GM12872 (cell line): ENCODE data around the gene CMSS1.

ENCODE experiments used
- TF ChIP-seq, protein P1 (sequence below): IDR thresholded peaks from 3 replicates; pipeline ENCODE4 v1.5.1; 2011; ENCODE audit warnings: low read depth, mild to moderate bottlenecking, low read length, moderate library complexity; ENCODE audit not compliant: insufficient read depth

CMSS1 gene

DNA sequence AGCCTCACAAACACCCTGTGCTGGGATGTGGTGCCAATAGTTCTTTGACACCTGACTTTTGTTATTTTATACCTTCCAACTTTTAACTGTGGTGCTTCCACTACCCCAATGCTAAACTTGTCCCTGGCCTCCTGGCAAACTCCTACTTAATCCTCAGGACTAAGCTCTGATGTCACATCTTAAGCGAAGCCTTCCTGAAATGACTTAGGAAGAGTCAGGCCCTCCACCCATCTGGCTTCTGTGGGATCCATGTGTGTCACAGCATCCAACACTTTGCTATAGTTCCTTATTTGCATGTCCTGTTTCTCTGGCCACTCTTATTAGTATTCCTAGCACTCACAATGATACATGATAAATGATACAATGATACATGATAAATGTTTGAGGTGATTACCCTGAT, 163.5 kb downstream of the CMSS1 start:
- TF ChIP-seq, protein P1, sequence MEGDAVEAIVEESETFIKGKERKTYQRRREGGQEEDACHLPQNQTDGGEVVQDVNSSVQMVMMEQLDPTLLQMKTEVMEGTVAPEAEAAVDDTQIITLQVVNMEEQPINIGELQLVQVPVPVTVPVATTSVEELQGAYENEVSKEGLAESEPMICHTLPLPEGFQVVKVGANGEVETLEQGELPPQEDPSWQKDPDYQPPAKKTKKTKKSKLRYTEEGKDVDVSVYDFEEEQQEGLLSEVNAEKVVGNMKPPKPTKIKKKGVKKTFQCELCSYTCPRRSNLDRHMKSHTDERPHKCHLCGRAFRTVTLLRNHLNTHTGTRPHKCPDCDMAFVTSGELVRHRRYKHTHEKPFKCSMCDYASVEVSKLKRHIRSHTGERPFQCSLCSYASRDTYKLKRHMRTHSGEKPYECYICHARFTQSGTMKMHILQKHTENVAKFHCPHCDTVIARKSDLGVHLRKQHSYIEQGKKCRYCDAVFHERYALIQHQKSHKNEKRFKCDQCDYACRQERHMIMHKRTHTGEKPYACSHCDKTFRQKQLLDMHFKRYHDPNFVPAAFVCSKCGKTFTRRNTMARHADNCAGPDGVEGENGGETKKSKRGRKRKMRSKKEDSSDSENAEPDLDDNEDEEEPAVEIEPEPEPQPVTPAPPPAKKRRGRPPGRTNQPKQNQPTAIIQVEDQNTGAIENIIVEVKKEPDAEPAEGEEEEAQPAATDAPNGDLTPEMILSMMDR, result no peak

GRCh38 chr3:99982650-99983049, 165.0 kb downstream of the CMSS1 start:
- TF ChIP-seq, protein P1, result no peak

DNA sequence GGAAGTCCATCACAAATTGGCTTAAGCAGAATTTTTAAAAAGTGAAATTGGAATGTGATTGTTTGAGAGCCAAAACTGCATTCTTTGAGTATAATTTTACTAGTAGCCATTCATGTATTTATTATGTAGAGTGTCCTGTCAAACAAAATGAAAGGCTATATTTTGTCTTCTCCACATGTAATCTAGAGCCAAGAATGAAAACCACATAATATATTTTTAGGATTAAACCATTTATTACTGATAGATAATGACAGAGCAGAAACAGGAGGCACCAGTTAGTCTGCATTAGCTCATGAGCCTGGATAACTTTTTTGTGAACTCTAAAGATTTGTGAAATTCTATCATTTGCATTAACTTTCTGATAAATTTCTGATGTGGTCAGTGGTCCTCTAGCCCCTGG, 166.5 kb downstream of the CMSS1 start:
- TF ChIP-seq, protein P1, result no peak

DNA sequence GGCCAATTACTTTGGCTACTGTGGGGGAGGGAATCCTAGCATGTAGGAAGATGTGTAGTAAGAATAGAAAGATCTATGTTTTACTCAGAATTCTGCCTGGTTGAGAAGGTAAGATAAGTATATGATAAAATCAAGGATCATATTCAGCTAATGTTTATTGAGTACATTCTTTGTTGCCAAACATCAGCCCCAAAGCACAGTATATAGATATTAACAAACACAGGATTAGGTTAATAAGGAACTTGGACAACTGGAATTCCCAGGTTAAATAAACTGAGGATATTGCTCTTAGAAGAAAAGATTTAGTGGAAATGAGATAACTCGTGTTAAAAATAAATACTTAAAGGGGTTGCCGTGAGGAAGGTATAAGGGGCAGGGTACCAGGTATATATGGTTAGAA, 167.0 kb downstream of the CMSS1 start:
- TF ChIP-seq, protein P1, result no peak

DNA sequence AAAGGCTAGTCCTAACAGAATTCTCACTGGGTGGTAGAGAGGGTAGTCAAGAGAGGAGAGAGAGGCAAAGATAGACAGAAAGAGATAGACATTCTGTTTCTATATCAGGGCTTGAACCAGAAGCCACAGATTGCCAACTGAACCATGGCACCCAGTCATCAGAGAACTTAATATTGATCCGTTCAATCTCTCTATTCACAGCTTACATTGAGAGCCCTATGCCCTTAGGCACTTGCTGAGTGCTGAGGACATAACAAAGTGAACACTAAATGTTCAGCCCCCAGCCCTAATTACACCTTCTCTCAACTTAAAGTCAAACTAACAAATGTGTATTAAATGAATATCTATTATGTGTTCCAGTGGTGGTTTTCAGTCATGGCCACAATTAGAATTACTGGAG, 172.5 kb downstream of the CMSS1 start:
- TF ChIP-seq, protein P1, result no peak

GRCh38 chr3:99997293-99997692, 179.6 kb downstream of the CMSS1 start:
- TF ChIP-seq, protein P1, result no peak

DNA sequence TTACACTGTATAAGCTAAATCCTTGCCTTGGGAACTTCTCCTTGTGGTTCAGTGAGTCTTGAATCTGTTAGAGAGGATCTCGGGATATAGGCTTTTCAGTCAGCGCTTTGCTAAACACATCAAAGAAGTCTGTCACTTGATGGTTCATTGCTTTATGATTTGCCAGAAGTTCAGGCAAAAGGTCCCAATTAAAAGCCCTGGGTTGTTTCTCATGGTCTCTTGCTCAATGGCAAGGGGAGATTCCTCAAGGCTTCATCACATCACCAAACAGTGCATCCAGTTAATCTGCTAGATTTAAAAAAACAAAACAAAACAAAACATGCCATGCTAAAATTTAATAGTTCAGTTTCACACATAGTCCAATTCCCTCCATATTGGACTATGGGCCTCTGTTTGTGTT, 181.9 kb downstream of the CMSS1 start:
- TF ChIP-seq, protein P1, result no peak

- TF ChIP-seq, protein P1, result no peak
Observed at GRCh38 chr3:100001083-100001482, 183.4 kb downstream of the CMSS1 start.
